RPMI7951 (cell line): Measurements from ENCODE around the gene NPIPB6. TPM values are rescaled to one million over a fixed set of nuclear protein-coding genes. Genes with fewer than 3 reads are reported as not detected.
"Not testable (repeated sequence)": the region's sequence is repeated elsewhere in the genome, so short reads cannot be mapped to it uniquely, and the experiment has no call there.

Experiments
- DNase-seq: peaks from one replicate; pipeline ENCODE4 v3.0.0-alpha.2; 2012; ENCODE audit warnings: low read depth
- total RNA-seq: library from RNA; depleted of rRNA; stranded (reverse); fragments of >200 nt; shearing (Covaris generic); gene quantifications from 2 replicates; pipeline ENCODE4 v1.2.3, GENCODE V29; 2014; rRNA removed

The NPIPB6 gene
- 0.24 and 0.29 TPM in 2 replicates for total RNA-seq

DNA sequence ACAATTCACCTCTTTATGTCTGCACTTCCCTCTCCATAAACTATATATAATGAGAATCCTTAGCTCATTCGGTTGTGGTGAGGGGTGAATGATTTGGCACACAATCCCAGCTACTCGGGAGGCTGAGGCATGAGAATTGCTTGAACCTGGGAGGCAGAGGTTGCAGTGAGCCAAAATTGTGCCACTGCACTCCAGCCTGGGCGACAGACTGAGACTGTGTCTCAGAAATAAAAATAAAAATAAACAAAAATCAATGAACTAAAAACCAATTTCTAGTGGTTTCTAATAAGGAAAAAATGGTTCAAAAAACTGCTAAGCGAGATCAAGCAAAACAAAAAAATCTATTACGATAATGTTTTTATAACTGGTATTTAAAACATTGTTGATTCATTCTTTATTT lies at the start of gene NPIPB6:
TSS of gene NPIPB6 (minus strand) at position 101 of the 400 bp plus-strand sequence. CDS start 686 bp downstream, outside the sequence.
- DNase-seq, result not testable (repeated sequence)

DNA sequence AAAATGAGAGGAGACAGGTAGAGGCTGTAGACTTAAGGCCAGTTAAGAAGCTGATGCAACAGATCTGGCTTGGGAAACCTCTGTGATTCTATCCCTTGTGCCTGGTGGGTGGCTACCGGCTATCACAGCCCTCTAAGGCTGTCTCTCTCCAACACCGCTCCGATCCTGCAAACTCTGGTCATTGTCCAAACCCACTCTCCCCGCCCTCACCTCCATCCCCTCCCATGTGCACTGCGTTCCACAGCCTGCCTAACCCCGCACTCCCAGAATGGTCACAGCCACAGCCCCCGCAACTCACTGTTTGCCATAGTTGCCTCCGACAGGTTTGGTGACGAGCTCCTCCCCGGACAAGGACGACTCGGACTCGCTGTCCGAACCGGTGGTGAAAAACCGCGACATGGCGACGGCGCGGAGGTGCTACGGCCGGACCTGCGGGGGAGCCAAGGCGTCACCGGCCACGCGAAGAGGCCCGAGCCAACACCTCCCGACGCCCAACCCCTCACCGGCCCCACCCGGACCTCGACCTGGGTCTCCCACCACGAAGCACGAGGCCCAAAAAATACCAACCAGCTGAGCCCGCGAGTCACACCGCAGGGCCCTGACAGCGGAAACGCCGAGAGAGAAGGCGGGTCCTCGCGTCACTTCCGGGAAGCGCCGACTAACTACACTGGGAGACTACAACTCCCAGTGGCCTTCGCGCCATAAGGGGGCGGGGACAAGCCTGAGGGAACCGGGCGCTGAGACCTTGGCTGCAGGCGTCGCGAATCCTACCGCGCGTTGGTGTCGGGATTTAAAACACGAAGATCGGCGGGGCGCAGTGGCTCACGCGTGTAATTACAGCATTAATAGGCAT lies 40.1 kb upstream of the NPIPB6 start, which contains the start of gene EIF3CL:
TSS of gene EIF3CL (minus strand) at position 622 of the 853 bp plus-strand sequence. CDS start at position 399, 223 bp downstream.
- DNase-seq, result not testable (repeated sequence)

DNA sequence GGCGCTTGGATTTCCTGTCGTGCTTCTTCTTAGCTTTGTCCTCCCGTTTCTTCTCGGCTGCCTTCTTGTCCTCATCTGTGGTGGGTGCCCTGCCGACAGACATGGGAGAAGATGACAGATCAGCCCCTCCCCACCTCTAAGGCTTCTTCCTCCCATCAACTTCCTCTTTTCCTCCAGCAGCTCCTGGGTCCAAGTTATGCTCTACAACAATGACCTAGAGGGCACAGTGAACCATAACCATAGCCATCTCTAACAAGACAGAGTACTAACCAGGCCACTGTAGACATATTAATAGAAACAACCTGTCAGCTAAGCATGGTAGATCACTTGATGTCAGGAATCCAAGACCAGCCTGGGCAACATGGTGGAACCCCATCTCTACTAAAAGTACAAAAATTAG lies 28.7 kb upstream of the NPIPB6 start:
- DNase-seq, result not testable (repeated sequence)

DNA sequence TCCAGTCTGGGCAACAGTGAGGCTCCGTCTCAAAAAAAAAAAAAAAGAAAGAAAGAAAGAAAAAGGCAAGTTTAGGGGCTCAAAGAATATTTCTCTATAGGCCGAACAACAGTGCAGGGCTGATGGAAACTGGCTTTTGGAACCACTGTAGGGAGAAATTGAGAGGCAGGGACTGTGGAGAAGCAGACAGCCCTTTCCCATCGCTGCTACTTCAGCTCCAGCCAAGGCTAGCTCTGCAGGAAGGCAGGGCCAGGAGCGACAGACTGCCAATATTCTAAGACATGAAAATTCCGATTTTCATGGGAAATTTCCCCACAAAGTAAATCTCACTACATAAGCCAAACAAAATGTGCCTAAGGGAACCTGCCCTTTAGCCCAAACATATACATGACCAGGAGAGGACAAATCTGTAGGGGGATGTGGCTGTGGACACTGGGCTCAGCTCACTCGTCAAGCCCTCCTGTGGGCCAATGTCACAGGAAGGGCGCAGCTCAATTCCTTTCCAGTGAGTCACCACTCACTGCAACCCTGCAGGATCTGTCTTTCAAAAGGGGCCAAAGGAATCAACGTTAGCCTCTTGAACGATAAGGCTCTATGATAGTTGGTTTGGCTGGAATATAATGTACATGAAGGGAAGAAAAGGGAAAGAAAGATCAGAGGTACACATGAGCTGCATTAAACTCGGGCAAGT lies 19.0 kb upstream of the NPIPB6 start:
- not testable (repeated sequence) for DNase-seq

DNA sequence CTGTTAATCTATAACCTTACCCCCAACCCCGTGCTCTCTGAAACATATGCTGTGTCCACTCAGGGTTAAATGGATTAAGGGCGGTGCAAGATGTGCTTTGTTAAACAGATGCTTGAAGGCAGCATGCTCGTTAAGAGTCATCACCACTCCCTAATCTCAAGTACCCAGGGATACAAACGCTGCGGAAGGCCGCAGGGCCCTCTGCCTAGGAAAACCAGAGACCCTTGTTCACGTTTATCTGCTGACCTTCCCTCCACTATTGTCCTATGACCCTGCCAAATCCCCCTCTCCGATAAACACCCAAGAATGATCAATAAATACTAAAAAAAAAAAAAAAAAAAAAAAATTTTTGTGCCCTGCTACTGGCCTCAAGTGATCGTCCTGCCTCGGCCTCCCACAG lies 14.5 kb upstream of the NPIPB6 start:
- DNase-seq, result not testable (repeated sequence)

DNA sequence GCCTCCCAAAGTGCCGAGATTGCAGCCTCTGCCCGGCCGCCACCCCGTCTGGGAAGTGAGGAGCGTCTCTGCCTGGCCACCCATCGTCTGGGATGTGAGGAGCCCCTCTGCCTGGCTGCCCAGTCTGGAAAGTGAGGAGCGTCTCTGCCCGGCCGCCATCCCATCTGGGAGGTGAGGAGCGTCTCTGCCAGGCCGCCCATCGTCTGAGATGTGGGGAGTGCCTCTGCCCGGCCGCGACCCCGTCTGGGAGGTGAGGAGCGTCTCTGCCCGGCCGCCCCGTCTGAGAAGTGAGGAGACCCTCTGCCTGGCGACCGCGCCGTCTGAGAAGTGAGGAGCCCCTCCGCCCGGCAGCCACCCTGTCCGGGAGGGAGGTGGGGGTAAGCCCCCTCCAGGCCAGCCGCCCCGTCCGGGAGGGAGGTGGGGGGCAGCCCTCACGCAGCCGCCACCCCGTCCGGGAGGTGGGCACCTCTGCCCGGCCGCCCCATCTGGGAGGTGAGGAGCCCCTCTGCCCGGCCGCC lies 13.9 kb upstream of the NPIPB6 start:
- not testable (repeated sequence) for DNase-seq

DNA sequence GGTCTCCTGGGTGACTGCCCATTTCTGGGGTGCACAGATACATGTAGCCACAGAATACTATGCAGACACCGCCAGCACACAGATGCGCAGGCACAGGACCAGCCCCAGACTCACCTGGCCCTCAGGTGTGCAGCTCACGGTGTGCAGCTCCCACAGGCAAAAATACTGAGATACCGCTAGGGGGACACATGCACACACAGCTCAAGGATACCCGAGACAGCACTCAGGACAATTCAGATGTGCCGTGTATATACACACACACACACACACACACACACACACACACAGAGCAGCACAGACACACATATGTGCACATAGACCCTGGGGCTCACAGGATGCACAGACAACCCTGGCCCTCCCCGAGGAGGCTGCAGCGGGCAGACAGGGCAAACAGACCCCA lies 11.8 kb upstream of the NPIPB6 start:
- DNase-seq, result not testable (repeated sequence)

DNA sequence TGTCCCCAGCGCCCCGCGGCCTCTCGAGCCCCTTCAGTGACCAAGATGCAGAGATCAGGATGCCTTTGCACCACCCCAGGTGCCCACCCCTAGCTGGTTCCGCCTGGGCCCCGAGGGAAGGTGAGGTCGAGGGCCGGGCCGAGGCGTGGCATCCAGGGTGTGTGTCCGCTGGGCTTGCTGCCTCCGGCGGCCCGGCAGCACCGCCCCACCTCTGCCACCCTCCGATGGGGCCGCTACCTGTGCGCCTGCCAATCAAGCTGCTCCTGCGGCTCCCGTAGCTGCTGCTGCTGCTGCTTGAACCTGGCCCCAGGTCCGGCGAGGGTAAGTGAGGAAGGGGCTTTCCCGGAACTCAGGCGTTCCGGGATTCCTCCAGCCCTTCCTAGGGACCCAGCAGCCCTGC lies 11.0 kb upstream of the NPIPB6 start:
- not testable (repeated sequence) for DNase-seq

DNA sequence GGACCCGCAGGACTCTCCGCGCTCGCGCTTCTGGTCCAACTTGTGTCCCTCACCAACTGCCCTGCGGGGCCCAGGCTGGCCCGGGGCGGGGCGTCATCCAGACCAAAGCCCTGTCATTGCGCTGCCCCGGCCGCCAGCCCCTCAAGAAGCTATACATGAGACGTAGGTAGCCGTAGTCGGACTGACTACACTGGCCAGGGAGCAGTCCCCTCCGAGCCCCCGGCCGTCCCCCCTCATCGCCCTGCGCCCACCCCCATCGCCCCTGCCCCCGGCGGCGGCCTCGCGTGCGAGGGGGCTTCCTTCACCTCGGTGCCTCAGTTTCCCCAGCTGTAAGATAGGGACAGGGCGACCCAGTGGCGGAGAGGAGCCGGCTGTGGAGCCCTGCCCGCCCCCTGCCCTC lies 4.6 kb upstream of the NPIPB6 start:
- not testable (repeated sequence) for DNase-seq

DNA sequence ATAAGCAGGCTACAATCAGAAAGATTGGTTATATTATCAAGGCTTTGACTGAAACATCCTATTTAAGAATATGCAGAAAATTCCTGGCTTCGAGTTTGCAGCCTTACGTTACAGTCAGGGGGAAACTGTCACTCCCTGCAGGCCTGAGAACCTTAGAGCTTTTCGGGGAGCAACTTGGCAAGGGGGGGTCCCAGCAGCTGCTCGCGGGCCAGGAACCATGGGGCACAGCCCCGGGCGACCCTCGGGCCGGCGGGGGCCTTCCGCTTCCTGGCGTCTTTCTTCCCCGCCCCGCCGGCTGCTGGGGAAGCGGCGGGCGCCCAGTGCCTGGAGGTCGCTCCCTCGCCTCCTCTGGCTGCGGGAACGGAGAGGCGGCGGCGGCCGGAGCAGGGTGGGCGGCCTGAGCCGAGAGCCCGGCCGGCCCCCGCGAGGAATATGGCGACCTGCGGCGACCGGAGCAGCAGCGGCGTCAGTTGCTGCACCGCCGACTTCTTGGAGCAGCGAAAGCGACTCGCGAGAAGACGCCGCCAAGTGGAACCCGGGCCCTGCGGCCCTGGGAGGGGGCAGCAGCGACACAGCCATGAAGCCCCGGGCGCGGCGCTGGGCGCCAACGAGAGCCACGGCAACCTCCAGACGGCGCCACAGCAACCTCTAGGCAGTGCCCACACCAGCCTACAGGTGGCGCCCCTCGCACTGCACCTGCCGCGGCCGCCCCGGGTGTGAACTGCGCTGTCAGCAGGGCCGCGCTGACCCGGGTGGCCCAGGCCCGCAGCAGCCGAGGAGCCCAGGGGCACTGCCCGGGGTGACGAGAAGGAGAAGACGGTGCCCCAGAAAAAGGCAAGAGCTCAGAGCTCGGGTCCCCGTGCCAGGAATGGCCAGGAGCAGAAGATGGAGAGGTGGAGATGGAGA lies 1.2 kb upstream of the NPIPB6 start:
- not testable (repeated sequence) for DNase-seq

DNA sequence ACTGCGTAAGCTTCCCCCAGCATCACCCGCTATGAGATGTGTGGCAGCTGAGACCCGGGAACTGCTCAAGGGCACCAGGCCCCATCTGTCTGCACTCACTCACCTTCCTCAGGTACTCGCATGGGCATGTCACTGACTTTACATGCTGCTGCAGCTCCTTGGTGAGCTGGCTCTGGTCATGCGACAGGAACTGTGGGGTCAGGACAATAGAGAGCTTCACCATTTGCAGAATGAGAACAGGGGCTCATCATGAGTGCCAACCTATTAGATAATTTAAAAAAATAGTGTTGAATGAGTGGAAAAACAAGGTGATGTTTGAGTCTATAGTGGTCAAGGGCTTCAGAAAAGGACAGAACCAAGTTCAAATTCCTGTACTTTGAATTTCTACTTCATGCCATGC lies 708 bp downstream of the NPIPB6 start:
- not testable (repeated sequence) for DNase-seq

DNA sequence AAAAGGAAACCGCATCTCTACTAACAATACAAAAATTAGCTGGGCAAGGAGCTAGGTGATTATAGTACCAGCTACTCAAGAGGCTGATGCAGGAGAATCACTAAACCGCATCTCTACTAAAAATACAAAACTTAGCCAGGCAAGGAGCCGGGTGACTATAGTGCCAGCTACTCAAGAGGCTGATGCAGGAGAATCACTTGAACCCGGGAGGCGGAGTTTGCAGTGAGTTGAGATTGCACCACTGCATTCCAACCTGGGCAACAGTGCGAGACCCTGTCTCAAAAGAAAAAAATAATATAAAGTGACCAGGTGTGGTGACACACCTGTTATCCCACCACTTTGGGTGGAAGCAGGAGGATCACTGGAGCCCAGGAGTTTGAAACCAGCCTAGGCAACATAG lies 25.1 kb downstream of the NPIPB6 start:
- not testable (repeated sequence) for DNase-seq

DNA sequence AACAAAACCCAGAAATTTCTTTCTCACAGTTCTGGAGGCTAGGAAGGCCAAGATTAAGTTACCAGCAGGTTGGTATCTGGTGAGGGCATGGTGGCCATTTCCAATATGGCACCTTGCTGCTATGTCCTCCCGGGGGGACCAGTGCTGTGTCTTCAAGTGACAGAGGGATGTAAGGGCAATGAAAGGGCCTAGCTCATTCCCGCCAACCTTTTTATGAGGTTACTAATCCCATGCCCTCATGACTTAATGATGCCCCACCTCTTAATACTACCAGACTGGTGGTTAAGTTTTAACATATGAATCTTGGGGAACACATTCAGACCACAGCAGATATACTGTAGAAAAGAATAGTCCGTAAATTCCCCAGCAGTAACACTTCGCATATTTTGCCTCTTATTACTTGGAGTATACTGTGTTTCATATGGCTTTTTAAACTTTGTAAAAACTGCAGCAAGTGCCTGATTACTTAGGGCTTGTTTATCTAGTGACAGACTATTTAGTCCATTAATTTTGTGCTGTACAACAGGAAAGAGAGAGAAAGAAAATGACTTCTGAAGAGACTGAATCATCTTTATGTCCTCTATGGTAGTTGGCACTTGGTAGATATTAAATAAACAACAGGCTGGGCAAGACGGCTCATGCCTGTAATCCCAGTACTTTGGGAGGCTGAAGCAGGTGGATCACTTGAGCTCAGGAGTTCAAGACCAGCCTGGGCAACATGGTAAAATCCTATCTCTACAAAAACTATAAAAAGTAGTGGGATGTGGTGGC lies 26.2 kb downstream of the NPIPB6 start:
- not testable (repeated sequence) for DNase-seq

DNA sequence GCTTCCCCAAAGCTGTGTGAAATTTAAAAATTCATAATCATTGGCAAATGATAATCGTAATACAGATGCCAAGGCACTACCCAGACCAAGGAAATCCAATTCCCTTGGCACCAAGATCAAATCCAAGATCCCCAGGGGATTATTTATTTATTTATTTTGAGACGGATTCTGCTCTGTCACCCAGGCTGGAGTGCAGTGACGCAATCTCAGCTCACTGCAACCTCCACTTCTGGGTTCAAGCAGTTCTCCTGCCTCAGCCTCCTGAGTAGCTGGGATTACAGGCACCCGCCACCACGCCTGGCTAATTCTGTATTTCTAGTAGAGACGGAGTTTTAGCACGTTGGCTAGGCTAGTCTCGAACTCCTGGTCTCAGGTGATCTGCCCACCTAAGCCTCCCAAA lies 27.6 kb downstream of the NPIPB6 start:
- not testable (repeated sequence) for DNase-seq

DNA sequence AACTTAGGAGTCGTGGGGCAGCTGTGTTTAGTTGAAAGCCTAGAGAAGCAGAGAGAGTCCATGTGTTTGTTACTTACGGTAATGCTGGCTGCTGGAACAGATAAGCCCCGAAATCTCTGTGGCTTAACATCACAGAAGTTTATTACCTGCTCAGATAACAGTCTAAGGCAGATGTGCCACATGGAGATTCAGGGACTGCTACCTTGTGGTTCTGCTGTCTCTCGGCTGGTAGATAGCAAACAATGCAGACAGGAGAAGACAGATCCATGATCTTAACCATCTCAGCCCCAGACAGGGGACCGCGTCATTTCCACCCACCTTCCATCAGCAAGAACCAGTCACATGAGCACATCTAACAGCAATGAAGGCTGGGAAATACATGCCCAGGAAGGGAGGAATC lies 30.7 kb downstream of the NPIPB6 start:
- not testable (repeated sequence) for DNase-seq

DNA sequence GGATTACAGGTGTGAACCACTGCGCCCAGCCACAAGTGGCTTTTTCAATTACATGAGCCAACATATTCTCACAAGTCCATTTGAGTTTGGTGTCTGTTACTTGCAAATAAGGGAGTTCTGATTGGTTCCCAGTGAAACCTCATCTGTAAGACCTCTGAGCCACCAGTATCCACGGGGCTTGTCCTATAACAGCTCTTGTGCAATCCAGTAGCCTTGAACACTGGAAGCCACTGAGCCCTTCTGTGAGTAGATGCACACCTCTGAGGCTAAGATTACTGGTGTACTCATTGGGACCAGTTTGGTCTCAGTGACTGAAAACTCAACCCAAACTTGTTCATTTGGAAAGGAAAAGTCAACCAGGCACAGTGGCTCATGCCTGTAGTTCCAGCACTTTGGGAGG lies 32.3 kb downstream of the NPIPB6 start:
- not testable (repeated sequence) for DNase-seq

DNA sequence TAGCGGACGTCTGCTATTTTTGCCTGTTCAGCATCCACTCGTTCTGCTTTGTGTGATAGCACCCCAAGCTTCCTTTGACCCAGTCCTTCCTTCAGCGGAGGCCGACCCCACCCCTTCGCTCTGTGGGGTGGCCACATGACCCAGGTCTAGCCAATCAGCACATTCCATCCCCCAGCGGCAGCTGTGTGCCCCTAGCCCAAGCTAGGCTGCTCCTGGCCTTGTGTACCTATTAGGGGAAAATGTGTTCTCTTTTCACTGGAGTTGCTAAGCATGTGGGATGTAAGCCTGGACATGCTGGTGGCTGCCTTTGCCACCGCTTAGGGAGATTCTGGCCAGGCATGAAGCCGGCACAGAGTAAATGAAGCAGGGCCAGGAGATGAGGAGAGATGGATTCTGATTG lies 33.1 kb downstream of the NPIPB6 start:
- DNase-seq, result not testable (repeated sequence)

DNA sequence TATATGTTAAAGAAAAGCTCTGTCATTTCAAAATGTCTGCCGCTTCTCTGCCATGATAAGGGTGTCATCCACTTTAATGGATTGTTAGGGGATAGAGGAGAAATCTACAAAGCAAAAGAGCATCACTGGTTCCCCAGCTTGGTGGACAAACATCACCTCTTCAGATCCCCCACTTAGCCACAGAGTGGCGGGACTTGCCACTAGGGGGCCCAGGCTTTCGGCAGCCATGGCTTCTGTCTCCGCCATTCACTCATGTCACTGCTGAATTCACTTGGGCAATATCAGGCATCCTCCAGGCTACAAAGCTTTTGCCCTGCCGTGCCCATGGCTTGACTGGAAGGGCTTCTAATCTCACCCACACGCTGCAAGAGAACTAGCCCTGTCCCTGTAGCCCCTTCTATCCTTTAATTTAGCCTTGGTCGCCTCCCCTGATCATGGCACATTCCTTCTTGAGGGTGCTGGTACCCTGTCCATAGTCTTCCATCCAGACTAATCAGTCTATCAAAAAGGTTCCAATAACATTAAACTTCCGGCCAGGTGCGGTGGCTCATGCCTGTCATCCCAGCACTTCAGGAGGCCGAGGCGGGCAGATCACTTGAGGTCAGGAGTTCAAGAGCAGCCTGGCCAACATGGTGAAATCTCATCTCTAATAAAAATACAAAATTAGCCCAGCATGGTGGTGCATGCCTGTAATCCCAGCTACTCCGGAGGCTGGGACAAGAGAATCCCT lies 36.3 kb downstream of the NPIPB6 start:
- DNase-seq, result peak; percentile 47

DNA sequence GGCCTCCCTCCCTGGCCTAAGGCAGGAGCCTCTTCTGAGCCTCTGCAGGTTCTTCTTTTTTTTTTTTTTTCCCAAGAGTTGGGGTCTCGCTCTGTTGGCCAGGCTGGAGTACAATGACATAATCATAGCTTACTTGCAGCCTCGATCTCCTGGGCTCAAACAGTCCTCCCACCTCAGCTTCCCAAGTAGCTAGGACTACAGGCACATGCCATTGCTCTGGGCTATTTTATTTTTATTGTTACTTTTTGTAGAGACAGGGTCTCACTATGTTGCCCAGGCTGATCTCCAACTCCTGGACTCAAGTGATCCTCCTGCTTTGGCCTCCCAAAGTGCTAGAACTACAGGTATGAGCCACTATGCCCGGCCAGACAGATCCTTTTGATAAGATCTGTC lies 38.4 kb downstream of the NPIPB6 start:
- DNase-seq, result no peak
